HS-5 (cell line): ENCODE data around the gene MEIS2.

Experiments
- DNase-seq: peaks from one replicate; pipeline ENCODE4 v3.0.0-alpha.2; 2012; ENCODE audit warnings: low read depth

Gene MEIS2

DNA sequence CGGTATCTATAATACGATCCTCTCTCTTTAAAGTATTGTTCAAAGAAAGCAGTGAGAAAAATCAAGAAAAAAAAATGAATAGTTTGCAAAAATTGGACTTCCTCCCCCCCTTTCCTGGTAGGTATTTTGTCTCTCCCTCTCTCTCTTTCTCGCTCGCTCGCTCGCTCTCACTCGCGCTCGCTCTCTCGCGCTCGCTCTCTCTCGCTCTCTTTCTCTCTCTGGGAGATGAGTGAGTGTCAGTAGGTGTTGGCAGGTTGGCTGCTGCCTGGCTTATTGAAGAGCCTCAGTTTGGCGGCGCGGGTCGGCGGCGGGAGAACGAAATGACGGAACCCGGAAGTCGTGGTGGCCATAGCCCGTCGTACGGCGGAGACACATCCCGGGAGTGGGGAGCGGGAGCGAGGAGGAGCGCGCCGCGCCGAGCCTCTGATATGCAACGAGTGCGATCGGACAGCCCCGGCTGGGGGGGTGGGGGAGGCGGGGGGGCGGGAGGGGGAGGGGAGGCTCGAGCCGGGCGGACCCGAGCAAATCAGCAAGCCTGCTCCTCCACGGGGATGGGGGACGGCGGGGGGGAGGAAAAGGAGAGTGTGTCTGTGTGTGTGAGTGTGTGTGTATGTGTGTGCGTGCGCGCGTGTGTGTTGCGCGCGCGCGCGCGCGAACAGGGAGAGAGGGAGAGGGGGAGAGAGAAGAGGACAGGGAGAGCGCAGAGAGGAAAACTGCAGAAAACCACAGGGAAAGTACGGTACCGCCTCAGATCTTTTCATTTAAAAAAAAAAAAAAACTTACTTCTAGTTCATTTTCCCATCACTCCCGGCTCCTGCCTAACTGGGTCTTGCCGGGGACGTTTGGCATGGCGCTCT is at the start of gene MEIS2:
Gene MEIS2, minus strand, starts transcription at position 441 of the 857 bp plus-strand sequence. CDS start 1,083 bp downstream, outside the sequence.
- peak; percentile 61 for DNase-seq

DNA sequence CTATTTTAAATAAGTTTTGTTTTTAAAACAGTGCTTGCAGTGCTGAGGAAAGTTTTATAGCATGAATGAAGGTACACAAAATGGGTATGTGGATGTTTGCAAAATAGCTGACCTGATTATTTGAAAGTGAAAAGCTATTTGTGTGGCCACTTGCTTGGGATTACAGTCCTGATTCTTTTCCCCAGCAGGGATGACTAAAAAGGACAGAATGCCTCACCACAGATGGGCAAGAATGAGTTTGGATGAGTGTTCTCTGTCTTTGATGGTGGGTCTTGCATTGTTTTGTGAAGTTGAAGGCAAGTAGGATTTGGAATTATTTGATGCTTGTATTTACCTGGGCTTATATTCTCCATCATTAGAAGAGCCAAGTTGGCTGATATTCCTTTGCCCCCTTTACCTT is 48.8 kb upstream of the MEIS2 start:
- no peak for DNase-seq

DNA sequence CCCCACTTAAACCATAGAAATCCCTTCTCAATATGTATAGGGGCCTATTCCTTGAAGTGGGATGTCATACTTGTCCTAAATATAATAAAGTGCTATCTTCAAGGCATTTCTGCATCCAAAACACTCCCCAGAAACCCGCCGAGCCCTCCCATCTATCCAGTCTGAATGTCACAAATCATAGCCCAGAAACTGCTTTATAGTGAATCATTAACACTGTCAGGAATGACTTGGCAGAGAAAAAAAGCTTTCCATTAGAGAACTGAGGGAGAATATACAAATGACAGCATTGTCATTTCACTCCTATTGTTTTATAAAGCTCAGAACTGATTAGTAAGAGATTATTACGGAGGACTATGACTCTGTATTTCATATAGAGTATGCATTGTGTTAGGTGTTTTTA is 48.4 kb upstream of the MEIS2 start:
- DNase-seq: no peak

DNA sequence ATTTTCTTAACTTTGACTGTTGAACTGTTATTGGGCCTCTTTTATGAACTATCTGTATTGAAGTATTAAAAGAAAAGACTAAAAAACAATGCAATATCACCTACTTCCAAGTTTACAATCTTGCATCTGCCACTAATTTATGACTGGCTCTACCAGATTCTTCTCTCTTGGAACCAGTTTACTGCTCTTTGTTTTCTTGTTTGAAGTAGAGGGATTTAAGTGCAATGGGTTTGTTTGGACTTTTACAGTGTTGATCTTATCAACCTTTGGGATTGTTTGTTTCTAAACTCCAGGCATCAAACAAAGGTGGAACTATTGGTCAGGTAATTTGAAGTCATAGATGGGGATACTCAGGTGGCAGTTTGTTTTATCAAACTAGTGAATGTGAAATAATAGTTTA is 43.0 kb upstream of the MEIS2 start:
- DNase-seq: no peak

DNA sequence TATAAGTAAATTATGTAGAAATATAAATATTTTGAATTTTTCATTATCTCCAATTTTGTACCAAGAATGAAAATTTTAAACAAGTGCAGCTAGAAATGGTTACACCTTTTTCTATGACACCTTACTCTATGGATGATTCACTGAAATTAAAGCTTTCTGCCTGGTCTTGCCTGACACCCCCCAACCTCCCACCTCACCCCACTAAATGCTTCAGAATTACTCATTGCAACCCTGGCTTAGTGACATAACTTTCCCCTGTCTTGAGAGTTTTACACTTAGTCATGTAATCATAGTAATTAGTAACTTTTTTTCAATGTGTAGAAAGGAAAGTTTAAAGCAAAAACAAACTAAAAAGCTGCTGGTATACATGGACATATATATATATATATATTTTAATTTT is 42.0 kb upstream of the MEIS2 start:
- no peak for DNase-seq

DNA sequence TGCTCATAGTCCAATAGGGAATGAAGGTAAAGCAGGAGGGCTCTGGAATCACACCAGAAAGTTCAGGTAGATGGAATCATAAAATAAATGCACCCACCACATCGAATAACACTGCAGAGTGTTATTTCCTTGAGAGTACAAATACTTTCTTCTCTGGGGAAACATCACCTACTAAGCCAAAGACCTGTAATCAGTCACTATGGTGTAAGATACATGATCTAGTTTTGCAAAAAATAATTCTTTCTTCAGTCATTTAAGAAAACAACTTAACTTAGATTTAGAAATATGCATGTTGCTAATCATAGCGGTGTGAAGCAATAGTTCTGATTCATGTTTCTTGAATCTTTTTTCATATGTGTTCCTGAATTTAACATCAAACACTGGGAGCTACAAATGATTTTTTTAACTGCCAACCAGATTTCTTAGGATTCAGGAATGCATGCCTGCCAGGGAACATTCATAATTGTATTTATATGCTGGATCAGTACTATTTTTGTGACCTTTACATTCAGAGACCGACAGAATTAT is 40.2 kb upstream of the MEIS2 start:
- DNase-seq: no peak

DNA sequence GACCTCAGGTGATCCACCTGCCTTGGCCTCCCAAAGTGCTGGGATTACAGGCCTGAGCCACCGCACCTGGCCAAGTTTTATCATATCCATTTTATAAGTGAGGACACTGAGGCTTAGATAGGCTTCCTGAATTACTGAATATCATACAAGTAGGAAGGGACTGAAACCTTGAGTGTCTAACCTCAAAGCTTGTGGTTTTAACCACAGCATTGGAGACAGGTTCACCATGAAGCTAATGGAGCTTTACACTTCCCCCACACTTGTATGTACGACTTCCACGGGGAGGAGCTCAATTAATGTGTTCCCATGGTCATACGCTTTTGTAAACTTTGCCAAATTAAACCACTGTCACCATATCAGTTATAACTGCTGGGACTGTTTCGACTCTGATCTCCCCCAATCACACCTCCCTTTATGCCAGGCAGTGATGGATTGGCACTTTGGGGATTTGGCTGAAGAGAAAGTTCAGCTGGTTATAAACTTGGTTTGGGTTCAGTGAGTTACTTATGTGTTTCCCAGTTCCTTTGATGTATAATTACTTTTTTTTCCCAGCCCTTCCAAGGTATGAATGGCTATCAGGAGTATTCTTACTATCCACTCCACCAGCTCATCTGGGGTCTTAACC is 38.4 kb upstream of the MEIS2 start:
- no peak for DNase-seq

DNA sequence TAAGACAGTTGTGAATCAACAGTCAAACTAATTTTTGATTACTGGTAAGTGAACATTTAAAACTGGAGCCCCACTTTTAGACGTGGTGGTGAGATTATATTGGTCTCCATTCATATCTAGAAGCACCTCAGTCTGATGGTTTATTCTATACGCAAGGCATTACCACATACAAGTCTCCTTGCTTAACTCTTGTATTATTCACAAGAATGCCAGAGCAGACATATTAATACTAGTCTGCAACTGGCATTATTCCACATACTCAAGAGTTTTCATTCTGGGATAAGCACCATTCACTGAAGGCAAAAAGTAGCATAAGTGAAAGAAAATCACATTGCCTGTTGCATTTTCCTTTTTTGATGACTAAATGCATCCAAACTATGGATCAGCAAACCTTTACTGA is 36.9 kb upstream of the MEIS2 start:
- DNase-seq: no peak

DNA sequence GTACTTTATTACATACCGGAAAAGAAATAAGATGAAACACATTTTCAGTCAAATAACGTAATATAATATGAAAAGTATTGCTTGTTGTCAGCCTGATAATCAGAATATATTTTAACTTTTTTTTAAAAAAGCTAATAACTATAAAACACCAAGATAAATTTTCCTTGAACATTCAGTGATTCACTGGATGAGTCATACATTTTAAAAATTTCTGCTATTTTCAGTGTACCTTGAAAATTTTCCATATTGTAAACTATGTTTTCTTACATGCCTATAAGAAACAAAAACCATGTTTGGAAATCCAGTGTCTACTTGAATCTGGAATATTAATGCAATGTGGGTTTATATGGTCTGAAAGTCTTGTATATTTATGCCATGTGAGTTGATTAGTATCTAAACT is 36.3 kb upstream of the MEIS2 start:
- DNase-seq: no peak

DNA sequence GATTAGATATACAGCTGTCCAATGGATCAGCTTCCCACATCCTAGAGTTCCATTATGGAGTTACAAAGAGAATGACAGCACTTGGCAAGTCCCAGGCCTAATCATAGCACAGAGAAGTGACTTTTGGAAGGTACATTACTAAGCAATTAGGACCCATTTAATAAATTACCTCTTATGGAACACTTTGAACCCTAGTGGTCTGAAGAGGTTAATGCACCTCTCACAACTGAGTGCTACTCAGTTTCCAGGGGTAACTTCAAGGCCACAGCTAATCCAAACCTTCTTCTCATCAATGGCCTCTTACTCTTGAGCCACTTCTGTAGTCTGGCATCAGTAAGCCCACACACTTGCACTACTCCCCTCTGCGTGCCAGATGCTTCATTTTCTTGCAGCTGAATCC is 34.9 kb upstream of the MEIS2 start:
- no peak for DNase-seq

DNA sequence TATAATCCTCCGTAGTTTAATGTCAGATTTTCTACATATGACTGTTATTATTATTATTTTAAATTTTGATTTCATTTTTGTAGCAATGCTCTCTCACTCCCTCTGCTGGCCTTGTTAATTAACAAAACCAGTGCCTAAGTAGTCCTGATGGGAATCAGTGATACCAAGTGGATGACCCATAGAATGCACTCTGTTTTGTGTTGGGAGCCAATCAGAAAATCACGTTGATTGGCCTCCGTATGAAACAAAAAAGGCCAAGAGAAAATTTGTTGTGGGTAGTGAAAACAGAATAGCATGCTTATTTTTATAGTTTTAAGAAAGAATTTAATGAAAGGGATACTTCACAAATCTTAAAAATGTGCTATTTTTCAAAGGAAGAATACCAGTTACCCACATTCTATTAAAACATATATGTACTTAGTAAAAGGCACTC is 34.4 kb upstream of the MEIS2 start:
- no peak for DNase-seq

DNA sequence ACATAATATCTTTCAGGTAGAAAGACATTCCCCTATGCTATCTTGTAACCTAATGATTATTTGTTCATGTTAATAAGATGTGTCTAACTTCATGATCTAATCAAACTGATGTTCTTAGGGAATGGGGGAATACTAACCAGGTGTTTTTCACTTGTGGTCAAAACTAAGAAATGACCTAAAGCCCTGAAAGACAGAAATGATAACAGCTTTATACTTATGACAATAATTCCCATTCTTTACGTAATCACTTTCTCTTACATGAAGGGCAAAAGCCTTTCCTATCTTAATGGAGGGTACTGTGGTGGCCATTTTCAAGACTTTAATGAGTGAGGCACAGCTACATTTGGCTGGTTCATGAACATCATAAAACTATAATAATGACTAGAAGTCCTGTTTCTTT is 33.9 kb upstream of the MEIS2 start:
- no peak for DNase-seq

DNA sequence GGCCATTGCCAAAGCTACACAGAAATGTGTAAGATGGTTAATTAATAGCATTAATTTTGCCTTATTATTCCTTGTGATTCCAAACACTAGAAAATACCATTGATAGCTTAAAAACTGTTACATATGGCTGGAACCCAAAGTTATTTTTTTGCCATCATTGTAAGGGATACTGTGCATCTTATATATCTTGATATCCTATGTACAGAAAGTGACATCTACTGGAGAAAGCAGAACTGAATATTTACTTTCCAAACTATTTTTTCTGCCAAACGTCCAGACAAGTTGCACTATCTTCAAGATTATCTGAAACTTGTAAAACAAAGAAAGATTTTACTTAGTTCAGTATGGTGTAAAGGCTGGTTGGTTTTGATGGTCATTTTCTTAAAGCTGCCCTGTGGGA is 33.3 kb upstream of the MEIS2 start:
- no peak for DNase-seq

DNA sequence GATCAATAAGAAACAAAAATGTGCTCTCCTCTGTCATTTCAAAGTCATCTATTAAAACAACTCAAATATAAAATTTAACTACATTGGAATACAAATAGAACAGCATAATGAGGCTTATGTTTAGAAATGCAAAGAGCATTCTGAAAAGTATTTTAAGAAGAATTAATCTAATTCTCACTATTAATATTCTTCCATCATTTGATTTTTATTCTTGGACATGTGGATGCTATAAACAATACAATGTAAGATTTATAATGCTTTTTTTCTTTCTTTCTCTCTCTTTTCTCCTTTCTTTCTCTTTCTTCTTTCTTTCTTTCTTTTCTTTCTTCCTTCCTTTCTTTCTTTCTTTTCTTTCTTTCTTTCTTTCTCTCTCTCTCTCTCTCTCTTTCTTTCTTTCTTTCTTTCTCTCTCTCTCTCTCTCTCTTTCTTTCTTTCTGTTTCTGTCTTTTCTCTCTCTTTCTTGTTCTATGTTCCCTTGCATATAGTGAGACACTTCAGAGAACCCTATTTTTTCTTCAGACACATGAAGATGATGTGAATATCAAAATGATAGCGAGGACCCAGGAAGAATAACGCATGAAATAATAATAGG is 32.6 kb upstream of the MEIS2 start:
- DNase-seq: no peak

DNA sequence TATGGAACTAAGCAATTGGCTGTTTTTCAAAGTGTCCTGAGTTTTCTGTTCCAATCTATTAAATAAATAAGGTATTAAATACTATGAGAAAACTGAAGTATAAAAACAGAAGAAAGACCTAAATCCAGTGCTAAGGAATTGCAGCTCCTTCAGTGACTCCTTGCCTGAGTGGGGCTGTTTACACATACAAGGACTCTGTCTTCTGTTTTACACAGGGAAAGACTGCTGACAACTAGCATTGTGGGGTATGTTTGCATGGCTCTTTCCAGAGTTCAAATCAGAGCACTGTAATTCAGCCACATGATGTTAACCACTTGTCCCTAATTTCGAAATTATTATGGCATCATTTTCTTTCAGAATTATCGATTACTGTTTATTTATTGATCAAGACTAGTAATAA is 31.3 kb upstream of the MEIS2 start:
- no peak for DNase-seq

DNA sequence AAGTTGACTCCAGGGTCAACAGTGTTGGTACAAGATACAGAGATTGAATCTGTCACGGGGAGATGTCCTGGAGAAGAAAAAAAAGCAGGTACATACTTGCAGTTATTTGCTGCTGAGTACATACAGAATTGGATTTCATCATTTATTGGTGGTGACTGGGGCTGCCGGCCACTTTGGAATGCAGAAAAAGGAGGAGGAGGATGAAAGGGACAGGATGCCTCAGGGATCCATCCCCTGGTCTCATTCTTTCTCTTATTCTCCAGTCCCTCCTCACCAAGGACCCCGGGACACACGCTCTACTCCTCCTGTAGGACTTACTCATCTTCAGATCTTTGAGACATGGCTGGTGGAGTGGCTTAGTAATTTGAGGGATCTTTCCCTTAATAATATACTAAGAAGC is 30.0 kb upstream of the MEIS2 start:
- no peak for DNase-seq

DNA sequence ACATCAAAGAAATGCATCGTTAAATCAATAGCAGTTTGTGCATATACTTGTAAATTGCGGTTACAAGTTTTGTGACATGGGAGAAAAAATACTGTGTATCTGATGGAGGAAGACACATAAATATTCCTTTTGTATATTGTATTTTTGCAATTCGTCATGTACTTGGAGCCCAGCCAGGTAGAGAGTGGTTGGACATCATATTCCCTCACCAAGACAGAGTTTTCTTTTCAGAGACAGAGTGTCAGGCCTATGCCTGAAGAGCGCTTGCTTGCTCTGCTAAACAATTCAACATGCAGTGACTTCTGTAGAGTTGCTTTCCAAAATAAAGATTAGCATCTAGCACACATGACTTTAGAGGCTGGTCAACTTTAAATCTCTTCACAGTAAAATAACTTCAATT is 24.8 kb upstream of the MEIS2 start:
- no peak for DNase-seq

DNA sequence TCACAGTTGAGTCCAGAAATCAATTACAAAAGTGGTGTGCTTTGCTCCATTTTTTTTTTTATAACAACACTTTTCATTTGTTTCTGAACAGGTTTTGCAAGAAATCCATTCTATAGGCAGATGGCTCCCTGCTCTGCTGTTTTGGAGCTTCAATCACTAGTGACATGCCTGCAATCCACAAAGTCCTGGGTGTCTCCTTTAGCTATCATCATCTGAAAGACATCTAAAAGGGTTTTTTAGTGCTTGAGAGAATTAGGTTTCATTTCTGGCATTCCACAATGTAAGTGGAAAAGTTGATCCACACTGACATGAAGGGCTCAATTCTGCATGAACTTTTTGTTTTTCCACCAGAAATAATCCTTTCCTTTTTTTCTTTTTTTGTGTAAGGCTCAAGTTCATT is 24.0 kb upstream of the MEIS2 start:
- no peak for DNase-seq

DNA sequence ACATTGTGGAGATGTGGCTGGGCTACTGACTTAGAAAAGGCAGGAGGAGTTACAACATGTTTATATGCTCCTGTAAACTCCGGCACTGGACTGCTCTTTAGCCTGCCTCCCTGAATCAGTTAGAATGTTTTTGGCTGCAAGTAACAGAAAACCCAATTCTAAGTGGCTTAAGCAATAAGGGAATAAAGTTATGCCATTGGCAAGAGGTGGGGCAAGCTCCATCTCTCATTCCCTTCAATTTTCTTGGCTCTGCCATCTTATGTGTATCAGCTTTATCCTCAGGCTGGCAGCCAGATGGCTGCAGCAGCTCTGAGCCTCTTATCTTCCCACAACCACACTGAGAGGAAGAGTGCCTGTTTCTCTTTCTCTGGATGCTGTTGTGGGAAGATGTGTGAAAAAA is 22.4 kb upstream of the MEIS2 start:
- DNase-seq: no peak

DNA sequence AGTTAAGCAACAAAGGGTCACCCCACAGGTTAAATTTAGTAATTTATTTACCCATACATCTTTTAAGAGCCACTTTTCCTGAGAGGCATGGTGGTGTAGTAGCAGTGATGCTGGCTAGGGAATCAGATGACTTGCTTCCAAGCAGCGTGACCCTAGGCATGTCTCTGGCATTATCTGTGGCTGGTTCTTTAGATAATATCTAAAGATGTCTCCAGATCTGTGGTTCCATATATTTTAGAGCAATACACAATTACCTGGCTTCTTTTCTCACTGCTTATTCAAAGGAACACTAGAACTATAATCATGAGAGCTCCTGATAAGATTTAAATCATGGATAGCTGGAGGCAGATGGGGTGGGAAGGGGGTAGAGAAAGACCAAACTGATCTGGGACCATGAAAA is 21.1 kb upstream of the MEIS2 start:
- no peak for DNase-seq

DNA sequence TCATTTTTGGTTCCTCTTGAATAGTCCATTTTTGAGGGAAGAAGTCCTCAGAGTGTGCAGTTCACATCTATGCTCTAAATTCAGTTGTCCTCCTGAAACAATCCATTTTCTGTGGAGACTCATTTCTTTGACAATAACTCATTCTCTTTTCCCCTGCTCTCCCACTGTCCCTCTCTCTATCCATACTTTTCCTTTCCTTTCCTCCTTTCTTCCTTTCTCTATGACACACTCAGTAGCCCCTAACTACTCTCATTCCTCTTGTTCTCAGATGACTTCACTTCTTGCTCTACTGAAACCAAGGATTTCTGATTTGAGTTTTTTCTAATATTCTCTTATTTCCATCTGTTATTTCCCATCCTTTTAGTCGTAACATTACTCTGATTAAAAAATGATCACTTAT is 16.7 kb upstream of the MEIS2 start:
- no peak for DNase-seq

DNA sequence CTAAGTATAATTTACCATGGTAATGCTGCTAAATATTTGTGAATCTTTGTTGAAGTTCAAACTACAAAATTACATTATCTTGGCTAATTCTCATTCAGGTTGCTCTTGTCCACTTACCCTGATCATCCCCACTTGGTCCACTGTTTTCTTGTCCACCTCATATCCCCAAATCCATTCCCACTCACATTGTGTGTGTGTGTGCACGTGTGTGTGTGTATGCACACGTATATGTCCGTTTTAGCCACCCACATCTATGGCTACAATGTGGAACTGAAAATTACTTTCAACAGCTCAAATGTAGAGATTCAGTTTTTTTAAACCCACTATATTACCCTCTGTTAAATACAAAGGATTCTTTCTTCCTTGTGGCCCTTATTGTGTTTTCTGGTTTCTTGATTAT is 15.2 kb upstream of the MEIS2 start:
- no peak for DNase-seq

DNA sequence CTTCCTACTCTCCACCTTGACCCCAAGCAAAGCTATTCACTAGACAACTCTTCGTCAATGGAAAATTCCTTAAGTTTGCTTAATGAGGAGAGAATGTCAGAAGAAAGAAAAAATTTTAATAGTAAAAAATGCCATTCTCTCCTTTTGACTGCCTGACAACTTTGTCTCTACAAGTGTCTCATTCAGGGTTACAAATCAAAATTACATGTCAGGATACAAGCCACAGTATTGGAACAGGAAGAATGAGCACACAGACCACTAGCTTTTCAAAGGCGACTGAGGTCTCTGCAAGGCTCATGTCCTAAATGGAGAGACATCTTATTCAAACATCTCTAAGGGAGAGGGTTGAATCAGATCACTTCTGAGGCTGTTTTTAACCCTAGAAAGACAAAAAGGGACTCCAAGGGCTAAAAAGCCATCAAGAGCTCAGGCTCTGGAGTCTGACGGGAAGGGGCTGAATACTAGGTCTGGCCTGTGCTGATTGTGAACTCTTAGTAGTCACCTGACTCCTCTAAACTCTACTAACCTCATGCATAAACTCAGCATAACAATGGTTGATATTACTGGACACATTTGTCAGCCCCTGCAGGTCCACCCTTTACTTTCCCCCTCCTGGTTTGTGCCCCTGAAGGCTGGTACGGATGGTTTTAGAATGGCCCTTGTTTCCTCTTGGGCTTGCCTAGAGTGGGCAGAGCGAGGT is 12.8 kb upstream of the MEIS2 start:
- DNase-seq: no peak
